GM19455 (cell line): Measurements from ENCODE around the gene ZDHHC11.
"Not testable (repeated sequence)": the region's sequence is repeated elsewhere in the genome, so short reads cannot be mapped to it uniquely, and the experiment has no call there.

Experiments
- ATAC-seq: cut with Tn5 transposase; IDR thresholded peaks from one replicate; pipeline ENCODE4 v1.9.1; 2021; ENCODE audit not compliant: unreplicated experiment

The ZDHHC11 gene

DNA sequence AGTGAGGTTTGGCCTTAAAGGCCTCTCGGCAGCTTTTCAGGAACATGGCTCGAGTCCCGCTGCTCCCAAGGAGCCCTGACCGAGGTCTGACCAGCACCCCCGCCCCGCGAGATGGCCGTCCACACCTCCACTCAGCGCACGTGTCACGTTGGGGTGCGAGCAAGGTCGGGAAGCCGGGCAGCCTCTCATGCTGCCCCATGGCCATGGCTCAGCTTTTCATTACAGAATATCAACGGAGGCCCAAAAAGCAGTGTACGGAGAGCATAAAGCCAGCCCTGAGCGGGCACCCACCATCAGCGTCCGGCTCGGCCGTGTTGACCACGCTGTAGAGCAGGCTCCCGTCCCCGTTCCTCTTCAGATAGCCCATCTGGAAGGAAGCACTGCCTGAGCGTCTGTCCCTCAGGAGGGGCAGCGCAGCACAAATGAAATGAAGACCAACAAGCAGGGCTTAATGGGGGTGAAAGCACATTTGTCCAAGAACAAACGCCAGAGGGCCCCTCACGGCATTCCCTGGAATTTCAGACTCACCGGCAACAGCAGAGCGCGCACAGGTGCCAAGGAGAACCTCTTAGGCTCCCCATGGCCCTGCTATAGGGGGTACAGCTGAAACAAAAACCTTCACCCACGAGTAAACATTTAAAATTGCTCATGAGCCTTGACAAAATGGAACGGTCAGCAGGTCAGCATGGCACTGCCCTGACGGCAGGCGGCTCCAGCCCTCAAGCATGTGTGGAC, 30.2 kb upstream of the ZDHHC11 start:
- ATAC-seq, result no peak

DNA sequence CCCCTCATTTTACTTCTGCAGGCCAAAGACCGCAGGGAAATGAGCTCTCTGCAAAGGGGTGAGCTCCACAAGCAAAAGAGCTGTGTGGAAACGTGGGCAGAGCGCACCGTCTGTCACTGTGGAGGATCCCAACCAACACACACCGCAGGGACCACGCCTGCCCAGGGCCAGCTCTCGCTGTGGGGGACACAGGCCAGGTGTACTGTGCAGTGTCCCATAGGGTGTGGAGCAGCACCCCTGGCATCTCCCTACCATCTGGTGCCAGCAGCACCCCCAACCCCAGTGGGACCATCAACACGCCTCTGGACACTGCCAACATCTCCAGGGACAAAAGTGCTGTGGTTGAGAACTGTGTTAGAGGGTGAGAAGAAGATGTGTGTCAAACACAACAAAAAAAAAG, 27.9 kb upstream of the ZDHHC11 start:
- ATAC-seq, result not testable (repeated sequence)

DNA sequence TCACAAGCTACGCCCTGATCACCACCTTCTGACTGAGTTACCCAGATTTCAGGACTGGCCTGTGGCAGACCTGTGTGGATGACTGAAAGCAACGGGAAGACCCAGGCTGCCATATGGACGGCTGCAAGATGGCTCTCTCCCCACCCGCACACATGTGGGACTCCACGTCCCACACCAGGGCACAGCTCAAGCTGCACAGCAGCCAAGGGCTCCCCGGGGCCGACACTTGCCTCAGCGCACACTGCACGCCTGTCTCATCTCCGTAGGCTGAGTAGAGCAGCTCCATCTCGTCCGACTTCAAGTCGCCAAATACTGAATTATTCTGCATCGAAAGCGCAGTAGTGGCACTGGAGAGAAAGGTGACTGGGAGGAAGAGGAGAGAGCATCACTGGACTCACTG, 27.3 kb upstream of the ZDHHC11 start:
- no peak for ATAC-seq

DNA sequence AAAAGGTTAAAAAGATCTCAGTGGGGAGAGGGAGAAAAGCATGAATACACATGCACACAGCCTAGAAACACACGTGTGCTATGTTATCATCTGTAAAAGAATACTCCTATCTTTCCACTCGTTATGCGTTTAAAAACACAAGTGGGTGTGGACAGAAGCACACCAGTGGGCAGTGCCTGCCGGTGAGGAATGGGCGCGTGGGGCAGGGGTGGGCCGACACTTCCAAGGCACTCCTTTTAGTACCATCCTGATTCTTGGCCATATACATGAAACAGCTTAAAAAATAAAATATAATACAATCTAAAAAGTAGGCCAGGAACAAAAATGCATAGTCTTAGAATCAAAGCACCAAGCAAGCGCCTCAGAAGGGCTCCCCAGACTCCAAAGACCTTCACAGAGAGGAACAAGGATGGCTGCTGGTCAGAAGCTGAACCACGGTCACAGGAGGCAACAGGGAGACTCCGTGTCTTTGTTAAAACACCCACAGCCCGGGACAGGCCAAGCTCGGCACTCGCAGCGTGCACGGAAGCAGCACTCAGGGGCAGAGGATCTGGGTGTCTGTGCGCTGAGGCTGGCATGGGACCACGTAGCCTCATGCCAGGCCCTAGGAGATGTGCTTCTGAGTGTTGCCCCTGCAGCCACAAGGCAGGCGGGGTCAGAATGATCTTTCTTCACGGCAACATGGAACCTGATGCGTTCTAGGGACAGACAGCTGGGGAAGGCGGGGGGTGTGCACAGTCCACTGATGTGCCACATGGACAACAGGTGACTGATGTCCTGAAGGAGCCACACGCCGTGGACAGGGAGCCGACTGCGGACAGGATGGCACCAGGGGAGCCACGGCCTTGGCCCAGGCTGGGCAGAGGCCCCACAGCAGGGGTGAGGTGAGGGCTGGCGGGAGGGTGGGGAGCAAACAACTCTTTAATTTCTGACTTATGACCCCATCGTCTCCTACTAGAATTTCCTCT, 25.9 kb upstream of the ZDHHC11 start:
- ATAC-seq, result no peak

DNA sequence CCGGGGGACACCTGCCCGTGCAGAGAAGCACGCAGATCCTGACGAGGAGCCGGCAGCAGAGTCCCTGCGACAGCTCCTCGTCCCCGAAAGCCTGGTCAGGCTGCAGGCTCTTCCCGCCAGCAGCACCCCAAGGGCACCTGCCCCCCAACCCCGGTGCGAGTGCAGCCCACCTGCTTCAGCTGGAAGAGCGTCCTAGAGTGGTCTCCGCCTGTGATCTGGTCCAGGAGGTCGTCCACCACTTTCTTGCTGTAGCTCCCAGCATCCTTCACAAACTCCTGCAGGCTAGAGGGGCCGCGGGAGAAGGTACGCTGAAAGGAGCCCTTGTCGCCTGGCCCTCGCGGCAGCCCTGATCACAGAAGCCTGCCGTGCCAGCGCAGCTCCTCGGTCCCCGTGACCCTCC, 25.1 kb upstream of the ZDHHC11 start:
- no peak for ATAC-seq

DNA sequence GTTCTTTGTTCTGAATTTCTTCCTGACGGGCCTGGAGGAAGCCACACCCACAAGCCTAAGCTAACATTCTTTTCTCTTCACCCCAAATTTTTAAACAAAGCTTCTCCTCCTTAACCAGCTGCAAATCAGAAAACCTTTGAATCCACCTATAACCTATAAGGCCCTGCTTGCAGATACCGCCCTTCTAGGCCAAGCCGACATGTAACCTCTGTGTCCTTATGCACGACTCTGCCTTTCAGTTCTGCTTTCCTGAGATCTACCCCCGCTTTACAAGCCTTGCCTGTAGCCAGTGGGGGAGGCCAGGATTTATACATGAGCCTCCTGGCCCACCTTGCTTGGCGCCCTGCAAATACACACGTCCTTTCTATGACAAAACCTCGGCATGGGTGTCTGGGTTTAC, 22.5 kb upstream of the ZDHHC11 start:
- ATAC-seq, result no peak

DNA sequence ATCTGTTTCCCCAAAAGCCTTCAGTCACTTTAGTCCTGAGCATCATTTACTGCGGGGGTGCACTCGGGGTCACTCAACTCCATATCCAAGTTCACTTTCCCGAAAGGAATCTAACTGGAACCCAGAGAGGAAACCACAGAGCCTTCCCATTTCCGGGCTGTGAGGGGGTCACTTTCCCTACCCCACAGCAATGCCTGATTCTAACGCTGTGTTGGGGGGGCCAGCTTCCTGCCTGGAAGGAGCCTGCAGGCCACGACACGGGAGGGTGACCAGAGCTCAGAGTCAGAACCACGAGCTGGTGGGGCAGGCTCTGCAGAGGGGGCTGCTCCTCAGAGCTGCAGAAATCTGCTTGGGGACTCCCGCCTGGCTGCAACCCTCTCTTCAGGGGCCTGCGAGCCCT, 21.5 kb upstream of the ZDHHC11 start:
- ATAC-seq, result no peak

DNA sequence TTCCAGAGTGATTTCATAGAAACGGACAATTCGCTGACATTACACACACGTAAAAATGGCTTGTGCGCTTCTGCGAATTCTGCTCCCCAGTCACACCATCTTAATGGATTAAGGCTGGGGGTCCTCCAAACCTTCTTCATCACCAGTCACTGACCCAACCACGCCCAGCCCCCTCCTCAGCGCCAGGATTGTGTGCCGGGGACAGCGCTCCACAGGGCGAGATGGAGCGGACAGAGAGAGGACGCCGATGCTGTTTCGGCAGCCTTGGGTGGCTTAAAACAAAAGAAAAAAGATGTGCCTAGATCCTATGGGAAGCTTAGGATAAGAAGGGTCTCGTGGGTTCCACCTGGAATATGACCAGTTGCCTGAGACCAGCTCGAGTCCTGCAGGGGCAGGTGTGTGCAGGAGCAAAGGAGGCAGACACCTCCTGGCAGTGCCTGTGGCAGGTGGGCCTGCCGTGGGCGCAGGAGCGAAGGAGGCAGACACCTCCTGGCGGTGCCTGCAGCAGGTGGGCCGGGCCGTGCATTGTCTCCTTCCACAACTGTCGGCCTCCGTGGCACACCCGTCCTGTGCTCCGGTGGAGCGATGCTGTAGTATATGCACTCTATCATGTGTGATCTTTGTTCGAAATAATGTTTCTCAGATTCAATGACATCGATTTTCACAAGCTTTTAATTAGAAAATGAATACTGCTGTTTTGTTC, 21.0 kb upstream of the ZDHHC11 start:
- ATAC-seq, result no peak

DNA sequence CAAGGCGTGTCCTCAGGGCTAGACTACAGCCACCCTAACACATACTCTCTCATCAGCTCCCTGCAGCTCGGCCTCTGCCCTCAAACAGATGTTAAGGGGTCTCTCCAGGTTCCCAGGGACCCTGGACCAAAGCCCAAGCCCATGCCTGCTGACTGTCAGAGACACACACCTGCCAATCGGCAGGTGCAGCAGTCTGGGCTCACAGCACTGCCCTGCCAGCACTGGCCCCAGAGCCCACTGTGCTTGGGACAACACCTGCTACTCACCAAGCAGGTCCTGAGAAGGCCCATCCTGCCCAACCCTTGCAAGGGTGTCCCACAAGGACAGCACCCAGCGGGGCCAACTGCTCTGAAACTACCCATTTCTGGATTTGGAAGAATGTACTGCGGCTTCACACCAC, 20.2 kb upstream of the ZDHHC11 start:
- no peak for ATAC-seq

DNA sequence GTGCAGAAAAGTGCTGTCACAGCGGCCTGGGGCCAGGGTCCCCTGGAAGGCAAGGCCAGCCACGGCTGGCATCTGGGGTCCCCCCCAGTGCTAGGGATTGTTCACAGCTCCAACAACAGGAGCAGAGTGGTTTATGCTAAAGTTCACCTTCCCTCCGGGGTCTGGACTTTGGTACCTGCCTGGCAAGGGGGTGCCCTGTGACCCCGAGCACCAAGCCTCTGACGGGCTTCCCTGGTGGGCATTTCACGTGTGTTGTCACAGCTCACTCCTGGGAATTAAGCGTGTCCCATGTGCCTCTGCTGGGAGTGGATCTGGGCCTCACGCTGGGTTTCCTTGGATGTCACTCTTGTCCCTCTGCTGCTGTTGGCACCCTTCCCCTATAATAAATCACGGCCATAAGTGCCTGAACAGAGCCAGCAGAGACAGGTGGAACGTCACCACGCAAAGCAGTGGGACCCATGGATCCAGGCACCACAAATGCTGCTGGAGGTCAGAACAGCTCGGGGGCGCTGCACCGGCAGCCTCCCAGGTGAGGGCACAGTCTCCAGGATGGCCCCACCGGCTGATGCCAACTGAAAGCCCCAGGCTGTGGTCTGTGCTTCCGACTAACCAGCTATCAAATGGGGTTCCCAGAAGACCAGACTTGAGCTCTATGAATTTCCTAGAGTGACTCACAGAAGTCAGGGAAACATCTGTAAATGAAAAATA, 17.8 kb upstream of the ZDHHC11 start:
- ATAC-seq, result no peak

DNA sequence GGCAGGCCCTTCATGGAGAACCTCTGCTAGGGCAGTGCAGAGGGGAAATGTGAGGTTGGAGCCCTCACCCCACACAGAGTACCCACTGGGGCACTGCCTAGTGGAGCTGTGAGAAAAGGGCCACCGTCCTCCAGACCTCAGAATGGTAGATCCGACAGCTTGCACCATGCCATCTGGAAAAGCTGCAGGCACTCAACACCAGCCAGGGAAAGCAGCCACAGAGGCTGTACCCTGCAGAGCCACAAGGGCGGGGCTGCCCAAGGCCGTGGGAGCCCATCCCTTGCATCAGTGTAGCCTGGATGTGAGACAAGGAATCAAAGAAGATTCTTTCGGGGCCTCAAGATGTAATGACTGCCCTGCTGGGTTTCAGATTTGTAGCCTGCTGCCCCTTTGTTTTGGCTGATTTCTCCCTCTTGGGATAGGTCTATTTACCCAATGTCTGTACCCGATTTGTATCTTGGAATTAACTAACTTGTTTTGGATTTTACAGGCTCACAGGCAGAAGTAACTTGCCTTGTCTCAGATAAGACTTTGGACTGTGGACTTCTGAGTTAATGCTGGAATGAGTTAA, 16.6 kb upstream of the ZDHHC11 start:
- ATAC-seq, result no peak

DNA sequence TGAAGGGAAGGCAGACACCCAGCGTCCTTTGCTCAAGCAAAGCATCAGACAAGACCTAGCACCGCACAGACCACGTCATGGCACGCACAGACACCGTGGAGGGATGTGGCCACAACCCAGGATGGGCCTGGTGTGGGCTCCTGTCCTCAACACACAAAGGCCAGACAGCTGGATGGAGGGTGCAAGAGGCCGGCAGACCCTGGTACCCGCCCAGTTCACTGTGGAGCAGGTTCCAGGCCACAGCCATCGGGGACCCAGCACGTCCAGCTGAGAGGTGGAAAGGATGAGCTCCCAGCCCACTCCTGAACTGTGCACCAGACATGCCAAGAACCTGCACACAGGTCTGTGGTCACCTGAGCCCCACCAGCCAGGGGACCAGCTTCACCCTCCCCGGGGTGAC, 15.0 kb upstream of the ZDHHC11 start:
- no peak for ATAC-seq

DNA sequence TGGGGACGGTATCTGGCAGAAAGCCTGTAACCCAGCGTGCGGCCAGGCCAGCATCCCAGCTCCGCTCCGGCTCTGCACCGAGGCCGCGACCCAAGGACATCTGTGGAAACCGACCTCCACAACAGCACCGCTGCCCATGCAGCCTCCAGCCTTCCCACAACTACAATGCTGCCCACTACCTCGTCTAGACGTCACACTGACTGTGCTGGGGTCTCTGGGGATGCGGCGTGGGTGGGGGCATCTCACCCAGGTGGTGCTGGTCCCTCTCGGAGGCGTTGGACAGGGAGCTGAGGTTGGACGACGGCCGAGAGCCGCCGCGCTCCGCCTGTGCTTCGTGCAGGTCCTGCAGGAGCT, 14.4 kb upstream of the ZDHHC11 start:
- no peak for ATAC-seq

DNA sequence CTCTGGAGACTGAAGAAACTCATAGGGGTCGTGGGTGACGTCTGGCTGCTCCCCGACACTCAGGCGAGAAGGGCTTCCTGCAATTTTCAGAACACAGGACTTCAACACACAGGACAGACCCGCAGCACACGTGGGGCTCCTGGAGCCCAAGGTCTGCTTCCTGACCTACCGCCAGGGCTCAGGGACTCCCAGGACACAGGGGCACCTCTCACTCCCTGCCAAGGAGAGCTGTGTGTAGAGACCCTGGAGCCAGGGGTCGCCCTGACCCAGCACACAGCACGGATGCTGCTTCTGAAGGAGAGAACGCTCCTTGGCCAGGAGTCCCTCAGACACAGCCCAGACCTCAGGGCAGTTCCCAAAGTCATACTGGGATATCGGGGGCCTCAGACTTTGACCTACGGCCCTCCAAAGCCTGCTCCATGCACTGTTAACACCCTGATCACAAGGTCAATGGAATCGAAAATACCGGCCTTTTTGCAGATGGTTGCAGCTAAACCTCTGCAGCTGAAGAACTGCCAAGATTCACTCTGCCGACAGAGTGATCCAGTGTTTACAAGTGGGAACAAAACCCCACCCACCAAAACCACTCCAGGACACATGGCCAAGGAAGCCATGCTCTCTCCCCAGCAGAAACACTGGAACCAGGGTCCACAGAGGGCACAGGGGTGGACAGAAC, 13.8 kb upstream of the ZDHHC11 start:
- ATAC-seq, result no peak

DNA sequence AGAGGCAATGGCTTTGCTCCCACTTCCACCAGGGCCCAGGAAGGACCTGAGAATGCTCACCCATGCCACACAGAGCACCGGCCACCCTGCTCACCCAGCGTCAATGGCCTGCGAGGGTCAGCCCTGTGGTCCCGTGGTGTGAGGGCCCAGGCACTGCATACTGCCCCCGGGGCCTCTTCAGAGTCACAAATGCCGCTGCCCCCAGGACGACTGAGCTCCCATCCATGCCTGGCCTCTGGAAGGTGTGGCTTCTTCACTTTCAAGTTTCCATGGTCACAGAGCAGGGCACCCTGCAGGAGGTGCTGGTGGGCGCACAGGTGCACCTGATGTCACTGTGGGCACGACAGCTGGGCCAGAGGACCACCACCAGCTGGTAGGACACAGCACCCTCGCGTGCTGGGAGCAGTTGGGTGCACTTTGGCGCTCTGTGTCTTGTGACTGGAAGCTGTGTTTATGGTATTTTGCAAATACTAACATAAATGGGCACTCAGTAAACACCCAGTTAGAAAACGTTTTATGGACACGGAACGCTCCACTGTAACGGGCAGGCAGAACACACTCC, 12.5 kb upstream of the ZDHHC11 start:
- no peak for ATAC-seq

DNA sequence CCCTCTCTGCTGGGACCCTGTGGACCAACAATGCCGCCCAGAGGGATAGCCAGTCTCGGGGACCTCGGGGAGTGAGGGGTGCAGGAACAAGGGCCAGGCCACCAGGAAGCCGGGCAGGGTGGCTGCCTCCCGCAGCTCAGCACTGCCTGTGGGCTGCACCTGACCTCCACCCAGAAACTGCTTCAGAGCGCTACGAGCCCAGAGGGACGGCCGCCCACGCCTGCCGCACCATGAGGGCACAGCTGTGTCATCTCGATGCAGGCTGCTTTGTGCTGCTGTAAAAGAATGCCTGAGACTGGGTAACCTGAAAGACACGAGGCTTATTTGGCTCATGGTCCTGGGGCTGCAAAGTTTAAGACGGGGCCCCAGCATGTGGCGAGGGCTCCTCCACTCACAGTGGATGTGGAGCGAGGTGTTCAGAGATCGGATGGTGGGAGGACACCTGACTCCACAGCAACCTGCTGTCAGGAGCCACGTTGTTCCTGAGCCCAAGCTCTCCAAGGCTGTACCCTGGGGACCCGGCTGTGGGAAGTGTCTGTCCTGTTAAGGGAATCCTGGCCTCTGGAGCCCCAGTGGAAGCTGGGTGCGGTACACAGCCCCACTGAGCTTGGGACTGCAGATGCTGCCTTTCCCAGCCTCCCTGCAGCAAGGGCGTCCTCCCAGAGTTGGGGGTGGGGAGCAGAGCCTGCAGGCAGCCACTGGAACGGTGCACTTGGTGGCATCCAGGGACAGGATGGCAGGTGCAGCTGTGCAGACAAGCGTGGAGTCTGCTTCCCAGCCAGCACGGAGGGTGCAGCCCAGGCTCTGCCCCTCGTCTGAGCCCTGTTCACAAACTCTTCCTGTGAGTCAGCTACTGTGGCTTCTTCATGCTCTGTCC, 11.8 kb upstream of the ZDHHC11 start:
- no peak for ATAC-seq

DNA sequence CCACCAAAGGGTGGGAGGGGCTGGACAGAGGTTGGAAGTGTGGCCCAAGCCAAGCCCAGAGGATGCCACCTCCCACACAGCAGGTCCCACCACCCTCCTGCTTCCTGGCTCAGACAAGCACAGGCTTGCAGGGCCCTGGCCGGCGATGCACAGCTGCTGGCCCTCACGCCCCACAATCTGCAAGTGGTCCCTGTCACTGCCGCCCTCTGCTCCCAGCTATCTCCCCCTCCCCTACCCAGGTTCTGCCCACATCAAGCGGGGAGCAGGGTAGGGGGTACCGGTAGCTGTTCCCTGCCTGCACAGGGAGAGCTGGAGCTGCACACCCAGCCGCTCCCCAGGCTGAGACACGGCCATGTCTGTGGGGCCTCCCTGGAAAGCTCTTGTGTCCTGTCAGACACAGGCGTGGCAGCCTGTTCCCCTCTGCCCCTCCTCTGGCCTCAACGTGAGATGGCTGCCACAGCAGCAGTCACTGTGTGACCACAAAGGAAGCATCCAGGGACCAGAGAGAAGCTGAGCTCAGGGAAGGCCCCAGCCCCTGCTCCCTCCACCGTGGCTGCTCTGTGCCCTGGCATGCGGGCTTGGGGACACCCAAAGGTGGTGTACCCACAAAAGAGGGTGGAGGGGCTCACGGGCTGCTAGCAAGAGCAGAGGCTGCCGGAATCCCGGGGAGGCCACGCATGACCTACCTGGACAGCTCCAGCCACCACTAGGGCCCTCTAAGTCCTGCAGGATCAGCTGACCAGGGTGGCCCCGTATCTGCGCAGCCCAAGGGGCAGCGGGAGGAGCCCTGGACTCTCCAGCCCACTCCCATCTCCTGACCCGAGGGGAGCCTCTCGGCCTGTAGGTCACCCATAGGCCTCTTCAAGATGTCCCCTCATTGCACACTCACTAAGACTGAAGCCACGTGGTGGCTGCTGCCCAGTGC, 10.9 kb upstream of the ZDHHC11 start:
- no peak for ATAC-seq
